NCI-H82 treated with DMSO at 0.1 percent for 48 hours (cell line): ENCODE measurements around the gene ADCY3.
"Not testable (repeated sequence)": the region's sequence is repeated elsewhere in the genome, so short reads cannot be mapped to it uniquely, and the experiment has no call there.

ENCODE experiments used
- DNase-seq: peaks from one replicate; lab custom pipeline; 2025; ENCODE audit not compliant: unreplicated experiment; lab: John Stamatoyannopoulos, UW

ADCY3 gene

GRCh38 chr2:24852431-24853020 is 67.5 kb downstream of the ADCY3 start:
- no peak for DNase-seq

- no peak for DNase-seq
Measured at GRCh38 chr2:24852026-24852425, 68.0 kb downstream of the ADCY3 start.

- DNase-seq, result no peak
Measured at GRCh38 chr2:24850944-24851343, 69.1 kb downstream of the ADCY3 start.

GRCh38 chr2:24845691-24846090 is 74.3 kb downstream of the ADCY3 start:
- no peak for DNase-seq

- no peak for DNase-seq
Measured at GRCh38 chr2:24844023-24844685, 75.9 kb downstream of the ADCY3 start.

- no peak for DNase-seq
Measured at GRCh38 chr2:24843330-24843860, 76.6 kb downstream of the ADCY3 start.

- no peak for DNase-seq
Measured at GRCh38 chr2:24842081-24843050, 77.7 kb downstream of the ADCY3 start.

- no peak for DNase-seq
Measured at GRCh38 chr2:24840962-24841945, 78.8 kb downstream of the ADCY3 start.

GRCh38 chr2:24840164-24840869 is 79.7 kb downstream of the ADCY3 start:
- no peak for DNase-seq

GRCh38 chr2:24839729-24840128 is 80.3 kb downstream of the ADCY3 start:
- DNase-seq, result no peak

- no peak for DNase-seq
Measured at GRCh38 chr2:24838541-24838940, 81.5 kb downstream of the ADCY3 start.

- no peak for DNase-seq
Measured at GRCh38 chr2:24837996-24838513, 82.0 kb downstream of the ADCY3 start.

GRCh38 chr2:24836706-24837105 is 83.3 kb downstream of the ADCY3 start:
- no peak for DNase-seq

- no peak for DNase-seq
Measured at GRCh38 chr2:24836206-24836605, 83.8 kb downstream of the ADCY3 start.

GRCh38 chr2:24835411-24835810 is 84.6 kb downstream of the ADCY3 start:
- not testable (repeated sequence) for DNase-seq

GRCh38 chr2:24834733-24835395 is 85.2 kb downstream of the ADCY3 start:
- no peak for DNase-seq

GRCh38 chr2:24833821-24834732 is 86.0 kb downstream of the ADCY3 start:
- DNase-seq, result no peak
